Measurements from ENCODE around the gene PRTN3. TPM values are rescaled to one million over a fixed set of nuclear protein-coding genes. Genes with fewer than 3 reads are reported as not detected.

PRTN3 gene
- total and polyA plus RNA-seq, 9 donors: 0.41 TPM; not detected in 8

DNA sequence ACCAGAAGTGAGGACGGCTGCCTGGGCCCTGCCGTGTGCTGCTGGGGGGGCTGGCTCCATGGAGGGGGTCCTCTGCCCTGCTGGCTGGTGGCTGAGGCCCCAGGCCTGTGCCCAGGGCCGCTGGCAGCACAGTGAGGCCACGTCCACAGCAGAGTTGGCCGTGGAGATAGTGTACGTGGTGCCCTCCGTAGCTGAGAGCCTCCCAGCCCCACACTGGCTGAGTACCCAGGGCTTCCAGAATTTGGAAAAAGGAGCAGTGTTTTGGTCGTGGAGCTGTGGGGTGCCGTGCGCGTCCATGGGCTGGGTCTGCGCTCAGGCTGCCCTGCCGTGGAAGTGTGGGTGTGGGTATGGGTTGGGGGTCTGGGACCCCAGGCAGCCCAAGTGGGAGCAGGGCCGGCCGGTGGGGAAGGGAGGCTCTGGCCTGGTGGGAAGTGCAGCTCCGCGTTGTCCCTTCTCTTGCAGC lies 37.7 kb upstream of the PRTN3 start:
- no peaks in the 10 kb centered on the region for H3K36me3 ChIP-seq
- no peak overlapping the region for H3K27ac ChIP-seq

DNA sequence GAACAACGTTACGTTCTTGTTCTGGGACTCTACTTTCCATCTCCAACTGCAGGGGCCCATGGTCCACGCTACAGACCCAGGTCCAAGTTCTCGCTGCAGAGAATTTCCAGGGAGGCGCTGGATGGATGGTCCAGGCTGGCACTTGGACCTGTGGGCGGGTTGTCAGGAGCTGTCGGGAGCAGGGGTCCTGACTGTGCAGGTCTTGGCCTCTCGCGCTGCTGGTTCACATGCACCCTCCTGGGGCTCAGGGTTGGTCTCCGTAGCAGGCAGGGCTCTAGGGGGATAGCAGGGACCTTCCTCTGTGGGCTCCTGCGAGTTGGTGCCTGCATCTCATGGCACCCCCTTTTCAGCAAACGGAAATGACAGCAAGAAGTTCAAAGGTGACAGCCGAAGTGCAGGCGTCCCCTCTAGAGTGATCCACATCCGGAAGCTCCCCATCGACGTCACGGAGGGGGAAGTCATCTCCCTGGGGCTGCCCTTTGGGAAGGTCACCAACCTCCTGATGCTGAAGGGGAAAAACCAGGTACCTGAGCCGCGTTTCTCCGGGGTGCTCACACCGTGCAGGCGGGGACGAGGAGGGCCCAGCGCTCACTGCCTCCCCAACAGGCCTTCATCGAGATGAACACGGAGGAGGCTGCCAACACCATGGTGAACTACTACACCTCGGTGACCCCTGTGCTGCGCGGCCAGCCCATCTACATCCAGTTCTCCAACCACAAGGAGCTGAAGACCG lies 36.9 kb upstream of the PRTN3 start:
- Histone ChIP-seq H3K27me3 (no peaks in the 10 kb centered on the region), H3K4me3 (no peak overlapping the region), H3K9me3 (no peaks in the 10 kb centered on the region), H3K27ac (no peak overlapping the region), H3K4me1 (ENCODE audit: insufficient read depth) (peaks cover 37% of the 10 kb centered on the region), H3K36me3 (no peaks in the 10 kb centered on the region)
- intact Hi-C loops (cut with DNase I): no loop called here
- DNase-seq: peak in 1 of 5 donors; percentile 26
- 73 to 81% (median 77%) methylated on average over 31 of the region's 31 CpGs for WGBS, 3 donors
- TF ChIP-seq EP300 (IDR thresholded peaks at IDR 0.05) (no peak), POLR2A (IDR thresholded peaks at IDR 0.05) (no peak)
- TF ChIP-seq, protein P1, sequence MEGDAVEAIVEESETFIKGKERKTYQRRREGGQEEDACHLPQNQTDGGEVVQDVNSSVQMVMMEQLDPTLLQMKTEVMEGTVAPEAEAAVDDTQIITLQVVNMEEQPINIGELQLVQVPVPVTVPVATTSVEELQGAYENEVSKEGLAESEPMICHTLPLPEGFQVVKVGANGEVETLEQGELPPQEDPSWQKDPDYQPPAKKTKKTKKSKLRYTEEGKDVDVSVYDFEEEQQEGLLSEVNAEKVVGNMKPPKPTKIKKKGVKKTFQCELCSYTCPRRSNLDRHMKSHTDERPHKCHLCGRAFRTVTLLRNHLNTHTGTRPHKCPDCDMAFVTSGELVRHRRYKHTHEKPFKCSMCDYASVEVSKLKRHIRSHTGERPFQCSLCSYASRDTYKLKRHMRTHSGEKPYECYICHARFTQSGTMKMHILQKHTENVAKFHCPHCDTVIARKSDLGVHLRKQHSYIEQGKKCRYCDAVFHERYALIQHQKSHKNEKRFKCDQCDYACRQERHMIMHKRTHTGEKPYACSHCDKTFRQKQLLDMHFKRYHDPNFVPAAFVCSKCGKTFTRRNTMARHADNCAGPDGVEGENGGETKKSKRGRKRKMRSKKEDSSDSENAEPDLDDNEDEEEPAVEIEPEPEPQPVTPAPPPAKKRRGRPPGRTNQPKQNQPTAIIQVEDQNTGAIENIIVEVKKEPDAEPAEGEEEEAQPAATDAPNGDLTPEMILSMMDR (IDR thresholded peaks at IDR 0.05): no peak

More for the DNA sequence above, 37.7 kb upstream of the PRTN3 start:
- WGBS, 3 donors: 71 to 80% (median 71%) methylated on average over 17 of the region's 17 CpGs
- Histone ChIP-seq H3K9me3 (no peaks in the 10 kb centered on the region), H3K27me3 (no peaks in the 10 kb centered on the region), H3K4me3 (no peak overlapping the region), H3K4me1 (ENCODE audit: insufficient read depth) (peaks cover 41% of the 10 kb centered on the region)
- TF ChIP-seq, protein P1 (IDR thresholded peaks at IDR 0.05): no peak
- peak in 1 of 5 donors; percentile 26 for DNase-seq
- intact Hi-C loops (cut with DNase I): no loop called here

DNA sequence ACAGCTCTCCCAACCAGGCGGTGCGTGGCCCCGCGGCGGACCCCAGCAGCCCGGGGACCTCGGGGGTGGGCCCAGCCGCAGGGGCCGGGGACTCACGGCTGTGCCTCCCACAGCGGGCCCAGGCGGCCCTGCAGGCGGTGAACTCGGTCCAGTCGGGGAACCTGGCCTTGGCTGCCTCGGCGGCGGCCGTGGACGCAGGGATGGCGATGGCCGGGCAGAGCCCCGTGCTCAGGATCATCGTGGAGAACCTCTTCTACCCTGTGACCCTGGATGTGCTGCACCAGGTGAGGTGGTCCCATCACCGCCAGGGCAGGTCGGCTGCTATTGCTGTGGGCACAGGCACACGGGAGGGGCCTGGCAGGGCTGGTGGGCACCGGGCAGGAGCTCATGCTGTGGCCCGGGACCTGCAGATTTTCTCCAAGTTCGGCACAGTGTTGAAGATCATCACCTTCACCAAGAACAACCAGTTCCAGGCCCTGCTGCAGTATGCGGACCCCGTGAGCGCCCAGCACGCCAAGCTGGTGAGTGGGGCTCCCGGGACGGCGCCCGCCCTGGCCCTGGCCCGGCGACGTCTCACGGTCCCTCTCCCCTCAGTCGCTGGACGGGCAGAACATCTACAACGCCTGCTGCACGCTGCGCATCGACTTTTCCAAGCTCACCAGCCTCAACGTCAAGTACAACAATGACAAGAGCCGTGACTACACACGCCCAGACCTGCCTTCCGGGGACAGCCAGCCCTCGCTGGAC lies 36.2 kb upstream of the PRTN3 start:
- WGBS, 3 donors: 85 to 88% (median 86%) methylated on average over 52 to 53 of the region's 53 CpGs
- peak in 1 of 5 donors; percentile 21 for DNase-seq

DNA sequence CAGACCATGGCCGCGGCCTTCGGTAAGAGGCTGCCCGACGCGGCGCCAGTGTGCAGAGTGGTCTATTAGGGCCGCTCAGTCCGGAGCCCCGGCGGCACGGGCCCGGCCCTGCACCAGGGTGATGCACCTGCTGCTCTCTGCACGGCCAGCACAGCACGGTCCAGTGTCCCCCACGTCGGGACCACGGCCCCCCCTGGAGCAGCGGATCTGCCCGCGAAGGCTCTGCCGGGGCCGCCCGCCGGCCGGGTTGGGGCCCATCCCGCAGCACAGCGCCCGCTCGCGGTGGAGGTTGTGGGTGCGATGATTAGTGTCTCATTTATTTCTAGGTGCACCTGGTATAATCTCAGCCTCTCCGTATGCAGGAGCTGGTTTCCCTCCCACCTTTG lies 35.6 kb upstream of the PRTN3 start:
- no peak overlapping the region for H3K4me3 ChIP-seq
- no peak overlapping the region for H3K27ac ChIP-seq
- 84 to 91% (median 86%) methylated on average over 29 to 33 of the region's 33 CpGs for WGBS, 3 donors
- H3K9me3 ChIP-seq: no peaks in the 10 kb centered on the region
- intact Hi-C loops (cut with DNase I): no loop called here
- H3K27me3 ChIP-seq: no peaks in the 10 kb centered on the region
- DNase-seq: peak in 1 of 5 donors; percentile 22
- no peaks in the 10 kb centered on the region for H3K36me3 ChIP-seq
- TF ChIP-seq POLR2A (IDR thresholded peaks at IDR 0.05) (no peak), EP300 (IDR thresholded peaks at IDR 0.05) (no peak)
- TF ChIP-seq, protein P1 (IDR thresholded peaks at IDR 0.05): no peak
- H3K4me1 ChIP-seq (ENCODE audit: insufficient read depth): peaks cover 27% of the 10 kb centered on the region

More for the DNA sequence above, 36.2 kb upstream of the PRTN3 start:
- Histone ChIP-seq H3K27ac (no peak overlapping the region), H3K9me3 (no peaks in the 10 kb centered on the region), H3K4me3 (no peak overlapping the region), H3K36me3 (no peaks in the 10 kb centered on the region), H3K4me1 (ENCODE audit: insufficient read depth) (peaks cover 30% of the 10 kb centered on the region), H3K27me3 (no peaks in the 10 kb centered on the region)
- TF ChIP-seq, protein P1 (IDR thresholded peaks at IDR 0.05): no peak
- no peak for TF ChIP-seq EP300 (IDR thresholded peaks at IDR 0.05)
- no peak for TF ChIP-seq POLR2A (IDR thresholded peaks at IDR 0.05)
- intact Hi-C loops (cut with DNase I): no loop called here
